Omental fat pad (tissue), 4 donors: ENCODE data around the gene PPP3CA. TPM values are rescaled to one million over a fixed set of nuclear protein-coding genes. Genes with fewer than 3 reads are reported as not detected.

Experiments used
- ATAC-seq: fragments of 150-250 bp; one replicate; pipeline ENCODE4 v1.9.1; 2016; ENCODE audit warnings: mild to moderate bottlenecking, moderate library complexity; ENCODE audit not compliant: low FRiP score
- DNase-seq: peaks from one replicate; pipeline ENCODE4 v3.0.0-alpha.2; 2019; ENCODE audit warnings: low spot score
- total RNA-seq, 4 donors: library from RNA; depleted of rRNA; stranded (reverse); fragments of >200 nt; gene quantifications; one replicate each; pipeline ENCODE4 v1.1.0, GENCODE V29; 2016
- TF ChIP-seq, protein P1 (sequence below), 3 donors: fragments of 450-650 bp; IDR thresholded peaks; one replicate each; pipeline ENCODE4 v1.5.1; 2016 to 2017; ENCODE audit warnings: antibody characterized with exemption in 3 of 3, mild to moderate bottlenecking in 3 of 3, moderate library complexity in 2 of 3

Gene PPP3CA
- total RNA-seq, 4 donors from 2014 or later = 29.8 to 56.6 (median 35.3) TPM

GRCh38 chr4:101089168-101089567 lies 258.2 kb downstream of the PPP3CA start:
- no peak for DNase-seq
- no peak for ATAC-seq
- TF ChIP-seq, protein P1, sequence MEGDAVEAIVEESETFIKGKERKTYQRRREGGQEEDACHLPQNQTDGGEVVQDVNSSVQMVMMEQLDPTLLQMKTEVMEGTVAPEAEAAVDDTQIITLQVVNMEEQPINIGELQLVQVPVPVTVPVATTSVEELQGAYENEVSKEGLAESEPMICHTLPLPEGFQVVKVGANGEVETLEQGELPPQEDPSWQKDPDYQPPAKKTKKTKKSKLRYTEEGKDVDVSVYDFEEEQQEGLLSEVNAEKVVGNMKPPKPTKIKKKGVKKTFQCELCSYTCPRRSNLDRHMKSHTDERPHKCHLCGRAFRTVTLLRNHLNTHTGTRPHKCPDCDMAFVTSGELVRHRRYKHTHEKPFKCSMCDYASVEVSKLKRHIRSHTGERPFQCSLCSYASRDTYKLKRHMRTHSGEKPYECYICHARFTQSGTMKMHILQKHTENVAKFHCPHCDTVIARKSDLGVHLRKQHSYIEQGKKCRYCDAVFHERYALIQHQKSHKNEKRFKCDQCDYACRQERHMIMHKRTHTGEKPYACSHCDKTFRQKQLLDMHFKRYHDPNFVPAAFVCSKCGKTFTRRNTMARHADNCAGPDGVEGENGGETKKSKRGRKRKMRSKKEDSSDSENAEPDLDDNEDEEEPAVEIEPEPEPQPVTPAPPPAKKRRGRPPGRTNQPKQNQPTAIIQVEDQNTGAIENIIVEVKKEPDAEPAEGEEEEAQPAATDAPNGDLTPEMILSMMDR (IDR thresholded peaks at IDR 0.05) = no peak

DNA sequence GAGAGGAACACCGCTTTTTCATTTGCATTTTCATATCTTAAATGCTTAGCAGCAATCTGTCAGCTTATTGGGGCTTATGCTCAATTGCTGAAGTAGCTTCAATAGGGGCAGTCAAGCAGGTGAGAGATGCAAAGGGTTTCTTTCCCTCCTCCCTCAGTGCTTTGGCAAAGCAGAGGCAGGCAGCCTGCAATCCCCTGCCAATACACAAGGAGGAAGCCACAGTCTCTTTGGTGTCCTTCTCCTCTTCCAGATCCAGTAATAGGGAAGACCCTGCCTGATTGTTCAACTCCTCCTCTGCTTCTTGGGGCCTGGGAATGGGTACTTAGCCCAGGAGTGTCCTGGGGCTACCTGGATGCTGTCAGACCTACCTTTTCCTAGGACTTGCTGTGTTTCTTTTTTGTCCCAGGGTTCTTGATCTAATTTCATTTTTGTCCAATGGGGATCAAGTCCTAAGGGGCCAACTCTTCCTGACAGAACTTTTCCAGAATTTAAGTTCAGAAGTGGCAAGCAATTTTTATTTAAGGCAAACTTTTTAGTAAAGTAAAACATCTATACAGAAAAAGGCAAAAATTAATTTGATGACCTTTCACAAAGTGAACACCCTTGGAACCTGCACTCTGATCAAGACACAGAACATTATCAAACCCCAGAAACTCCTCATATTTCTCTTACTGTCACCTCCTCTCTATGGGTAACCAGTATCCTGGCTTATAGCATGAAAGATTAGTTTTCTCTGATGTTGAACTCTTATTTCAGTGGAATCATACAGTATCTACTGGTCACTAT lies 260.3 kb downstream of the PPP3CA start:
- DNase-seq (no peak), ATAC-seq (no peak)
- TF ChIP-seq, protein P1 (IDR thresholded peaks at IDR 0.05) = no peak

GRCh38 chr4:101083131-101083530 lies 264.2 kb downstream of the PPP3CA start:
- ATAC-seq (no peak), DNase-seq (no peak)
- TF ChIP-seq, protein P1 (IDR thresholded peaks at IDR 0.05) = no peak

DNA sequence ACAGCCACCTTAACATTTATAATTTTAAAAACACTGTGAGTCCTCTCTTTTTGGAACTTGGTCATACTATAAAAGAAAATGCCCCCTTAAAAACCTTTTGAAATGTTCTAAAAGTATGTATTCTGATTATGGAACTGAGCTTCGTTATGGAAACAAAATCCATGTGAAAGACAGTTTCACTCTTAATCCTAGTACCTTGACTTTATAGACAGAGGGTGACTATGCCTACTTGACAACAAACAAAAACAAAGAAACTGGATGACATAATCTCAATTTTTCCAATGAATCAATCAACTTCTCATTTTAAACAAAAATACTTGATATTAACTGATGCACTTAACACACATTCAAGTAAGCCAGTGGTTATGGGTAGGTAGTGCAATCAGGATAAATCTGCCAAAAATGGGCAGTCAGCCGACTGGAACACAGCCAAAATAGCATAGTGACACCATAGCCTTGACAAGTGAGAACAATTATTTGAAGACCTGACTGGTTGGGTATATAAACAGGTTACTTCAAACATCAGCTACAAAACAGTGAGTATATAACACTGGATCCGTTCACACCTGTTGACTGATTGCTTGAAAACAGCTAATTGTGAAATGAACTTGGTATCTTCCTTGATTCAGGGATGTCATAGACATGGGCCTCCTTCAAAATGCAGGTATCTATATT lies 265.5 kb downstream of the PPP3CA start:
- DNase-seq (no peak), ATAC-seq (no peak)
- TF ChIP-seq, protein P1 (IDR thresholded peaks at IDR 0.05) = no peak

- DNase-seq = no peak
- TF ChIP-seq, protein P1 (IDR thresholded peaks at IDR 0.05) = no peak
- no peak for ATAC-seq
Measured at GRCh38 chr4:101081166-101081565, 266.2 kb downstream of the PPP3CA start.

DNA sequence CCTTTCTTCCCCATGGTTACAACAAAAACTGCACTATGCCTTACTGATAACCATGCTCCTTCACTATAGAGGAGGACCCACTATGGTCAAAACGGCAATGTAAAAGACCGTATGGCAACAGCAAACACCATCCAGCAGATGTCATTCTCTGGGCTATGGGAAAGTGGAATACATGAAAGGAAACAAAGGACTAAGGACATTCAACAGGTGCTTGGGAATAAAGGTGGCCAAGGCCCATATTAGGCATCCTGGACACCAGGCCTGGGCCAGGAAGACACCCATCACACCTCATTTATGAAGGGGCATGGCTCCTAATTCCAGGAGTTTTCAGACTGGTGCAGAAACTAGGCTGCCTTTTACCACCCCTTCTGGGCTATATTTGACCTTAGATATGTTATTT lies 268.4 kb downstream of the PPP3CA start:
- TF ChIP-seq, protein P1 (IDR thresholded peaks at IDR 0.05) = no peak
- ATAC-seq (no peak), DNase-seq (no peak)

DNA sequence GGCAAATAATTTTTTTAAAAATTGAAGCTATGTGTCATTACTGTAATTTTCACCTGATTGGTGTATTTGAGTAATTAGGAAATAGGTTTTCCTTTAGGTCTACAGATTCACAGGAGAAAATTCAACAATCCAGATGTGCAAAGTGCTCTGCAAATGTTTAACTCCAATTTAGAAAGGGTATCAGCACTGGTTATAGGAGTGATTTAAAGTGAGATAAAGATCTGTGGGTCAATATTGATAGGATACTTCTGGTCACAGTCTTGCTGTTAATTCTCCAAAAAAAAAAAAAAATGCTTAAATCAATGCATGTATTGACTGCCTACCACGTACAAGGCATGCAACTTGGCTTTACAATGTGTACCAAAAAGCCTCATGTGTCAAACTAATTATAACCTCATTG lies 271.3 kb downstream of the PPP3CA start:
- ATAC-seq (no peak), DNase-seq (no peak)
- TF ChIP-seq, protein P1 (IDR thresholded peaks at IDR 0.05) = no peak
